ENCODE measurements around the gene MRPL55. TPM values are rescaled to one million over a fixed set of nuclear protein-coding genes. Genes with fewer than 3 reads are reported as not detected.

MRPL55 gene
- polyA plus RNA-seq, 1 donor: 35.8 TPM

DNA sequence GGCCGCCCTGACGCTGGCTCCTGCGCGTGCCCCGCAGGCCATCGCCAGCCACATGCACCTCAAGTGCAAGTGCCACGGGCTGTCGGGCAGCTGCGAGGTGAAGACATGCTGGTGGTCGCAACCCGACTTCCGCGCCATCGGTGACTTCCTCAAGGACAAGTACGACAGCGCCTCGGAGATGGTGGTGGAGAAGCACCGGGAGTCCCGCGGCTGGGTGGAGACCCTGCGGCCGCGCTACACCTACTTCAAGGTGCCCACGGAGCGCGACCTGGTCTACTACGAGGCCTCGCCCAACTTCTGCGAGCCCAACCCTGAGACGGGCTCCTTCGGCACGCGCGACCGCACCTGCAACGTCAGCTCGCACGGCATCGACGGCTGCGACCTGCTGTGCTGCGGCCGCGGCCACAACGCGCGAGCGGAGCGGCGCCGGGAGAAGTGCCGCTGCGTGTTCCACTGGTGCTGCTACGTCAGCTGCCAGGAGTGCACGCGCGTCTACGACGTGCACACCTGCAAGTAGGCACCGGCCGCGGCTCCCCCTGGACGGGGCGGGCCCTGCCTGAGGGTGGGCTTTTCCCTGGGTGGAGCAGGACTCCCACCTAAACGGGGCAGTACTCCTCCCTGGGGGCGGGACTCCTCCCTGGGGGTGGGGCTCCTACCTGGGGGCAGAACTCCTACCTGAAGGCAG, 50.0 kb downstream of the MRPL55 start:
- no peak for DNase-seq

DNA sequence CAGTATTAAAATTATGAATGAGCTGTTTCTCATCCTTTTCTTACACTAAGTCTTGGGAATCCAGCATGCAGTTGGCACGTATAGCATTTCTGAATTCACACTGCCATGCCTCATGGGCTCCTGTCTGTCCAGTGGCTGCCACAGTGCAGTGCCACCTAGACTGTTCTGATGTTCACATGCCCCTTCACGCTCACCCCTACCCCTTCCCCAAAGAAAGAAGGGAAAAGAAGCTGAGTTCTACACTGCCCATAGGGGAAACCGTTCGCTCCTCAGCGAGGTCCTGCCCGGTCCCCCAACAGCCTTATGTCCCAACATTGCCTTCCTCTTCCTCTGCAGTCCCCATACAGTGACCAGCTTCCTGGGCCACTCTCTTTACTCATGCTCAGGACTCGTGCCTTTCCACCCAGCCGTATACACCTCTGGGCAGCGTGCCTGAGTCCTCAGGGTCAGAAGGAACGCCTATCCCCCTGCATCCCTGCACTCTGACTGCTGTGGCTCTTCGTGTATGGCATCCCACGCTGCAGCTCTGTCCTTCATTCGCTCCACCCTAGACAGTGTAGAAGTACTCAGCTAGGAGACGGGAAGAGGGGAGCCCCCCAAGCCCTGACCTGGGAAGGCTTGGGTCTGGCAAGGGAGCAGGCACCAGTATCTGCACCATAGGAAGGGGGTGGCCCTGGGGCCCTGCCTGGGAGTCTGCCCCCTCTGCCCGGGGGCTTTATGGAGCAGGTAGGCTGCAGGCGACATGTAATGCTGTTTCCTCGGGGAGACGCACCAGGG, 50.7 kb downstream of the MRPL55 start:
- DNase-seq: no peak

Other genes starting within 250 kb of the MRPL55 start
- 1.3 TPM for gene WNT9A, start 161.4 kb downstream of the MRPL55 start, polyA plus RNA-seq (ENCODE audit: insufficient read length)
- 0.07 TPM for gene WNT3A, start 102.3 kb downstream of the MRPL55 start, polyA plus RNA-seq (ENCODE audit: insufficient read length)
- 272 TPM for gene ARF1, start 26.6 kb downstream of the MRPL55 start, polyA plus RNA-seq (ENCODE audit: insufficient read length)
- 15.1 TPM for gene C1orf35, start 6.0 kb downstream of the MRPL55 start, polyA plus RNA-seq (ENCODE audit: insufficient read length)
- gene GUK1, start 31.0 kb upstream of the MRPL55 start, polyA plus RNA-seq (ENCODE audit: insufficient read length): 82.3 TPM
- 0.42 TPM for gene GJC2, start 40.6 kb upstream of the MRPL55 start, polyA plus RNA-seq (ENCODE audit: insufficient read length)
- 5.8 TPM for gene IBA57, start 56.5 kb upstream of the MRPL55 start, polyA plus RNA-seq (ENCODE audit: insufficient read length)
- gene OBSCN, start 98.7 kb upstream of the MRPL55 start, polyA plus RNA-seq (ENCODE audit: insufficient read length): 40.0 TPM